ENCODE results near the gene SERTAD4. TPM values are rescaled to one million over a fixed set of nuclear protein-coding genes. Genes with fewer than 3 reads are reported as not detected.

The SERTAD4 gene
- polyA plus RNA-seq, 1 donor from 2014 or later, result not detected

- H3K27ac Mint-ChIP-seq, result peak overlapping the region in 1 of 3 donors; percentile 24
- no peak overlapping the region for H3K4me3 Mint-ChIP-seq
- H3K4me1 Mint-ChIP-seq, result no peaks in the 10 kb centered on the region
- H3K36me3 Mint-ChIP-seq, result no peaks in the 10 kb centered on the region
- H3K9me3 Mint-ChIP-seq, result no peaks in the 10 kb centered on the region
- peaks cover 3% of the 10 kb centered on the region for H3K27me3 Mint-ChIP-seq
Measured at GRCh38 chr1:210222340-210223006, 10.1 kb upstream of the SERTAD4 start.

- Mint-ChIP-seq H3K4me3 (no peak overlapping the region), H3K27me3 (peaks cover 3% of the 10 kb centered on the region), H3K27ac (no peak overlapping the region), H3K36me3 (no peaks in the 10 kb centered on the region), H3K9me3 (no peaks in the 10 kb centered on the region), H3K4me1 (no peaks in the 10 kb centered on the region)
Measured at GRCh38 chr1:210223226-210223904, 9.2 kb upstream of the SERTAD4 start.

- Mint-ChIP-seq H3K9me3 (no peaks in the 10 kb centered on the region), H3K27me3 (peaks cover 24% of the 10 kb centered on the region), H3K36me3 (no peaks in the 10 kb centered on the region), H3K4me1 (peaks cover 1 to 8% (median 5%) of the 10 kb centered on the region in 3 donors), H3K4me3 (no peak overlapping the region), H3K27ac (no peak overlapping the region)
Measured at GRCh38 chr1:210228158-210228557, 4.4 kb upstream of the SERTAD4 start.

- H3K27ac Mint-ChIP-seq, result no peak overlapping the region
- peaks cover 1 to 10% (median 8%) of the 10 kb centered on the region in 3 donors for H3K4me1 Mint-ChIP-seq
- no peaks in the 10 kb centered on the region for H3K9me3 Mint-ChIP-seq
- H3K36me3 Mint-ChIP-seq, result no peaks in the 10 kb centered on the region
- peaks cover 28% of the 10 kb centered on the region for H3K27me3 Mint-ChIP-seq
- H3K4me3 Mint-ChIP-seq, result no peak overlapping the region
Measured at GRCh38 chr1:210230149-210230695, 2.4 kb upstream of the SERTAD4 start.

GRCh38 chr1:210231846-210232510, 618 bp upstream of the SERTAD4 start:
- Mint-ChIP-seq H3K9me3 (peaks cover 0 to 1% (median 0%) of the 10 kb centered on the region in 3 donors), H3K27ac (no peak overlapping the region), H3K27me3 (peaks cover 30% of the 10 kb centered on the region), H3K4me1 (peaks cover 1 to 11% (median 8%) of the 10 kb centered on the region in 3 donors), H3K4me3 (peak overlapping the region; percentile 56 to 82 (median 61)), H3K36me3 (no peaks in the 10 kb centered on the region)

GRCh38 chr1:210233216-210233494, 559 bp downstream of the SERTAD4 start:
- Mint-ChIP-seq H3K27me3 (peaks cover 39% of the 10 kb centered on the region), H3K4me3 (peak overlapping the region in 2 of 4 donors; percentile 19 to 59), H3K4me1 (peaks cover 1 to 11% (median 8%) of the 10 kb centered on the region in 3 donors), H3K36me3 (no peaks in the 10 kb centered on the region), H3K27ac (no peak overlapping the region), H3K9me3 (peaks cover 0 to 1% (median 0%) of the 10 kb centered on the region in 3 donors)

GRCh38 chr1:210233495-210234328, 1.1 kb downstream of the SERTAD4 start:
- peaks cover 39% of the 10 kb centered on the region for H3K27me3 Mint-ChIP-seq
- H3K4me3 Mint-ChIP-seq, result peak overlapping the region in 2 of 4 donors; percentile 59 to 75
- no peak overlapping the region for H3K27ac Mint-ChIP-seq
- no peaks in the 10 kb centered on the region for H3K36me3 Mint-ChIP-seq
- H3K4me1 Mint-ChIP-seq, result peaks cover 1 to 11% (median 8%) of the 10 kb centered on the region in 3 donors
- peaks cover 0 to 1% (median 0%) of the 10 kb centered on the region in 3 donors for H3K9me3 Mint-ChIP-seq

GRCh38 chr1:210234329-210234757, 1.7 kb downstream of the SERTAD4 start:
- Mint-ChIP-seq H3K4me3 (peak overlapping the region in 2 of 4 donors; percentile 5 to 83), H3K4me1 (peaks cover 1 to 11% (median 8%) of the 10 kb centered on the region in 3 donors), H3K36me3 (no peaks in the 10 kb centered on the region), H3K9me3 (peaks cover 0 to 1% (median 0%) of the 10 kb centered on the region in 3 donors), H3K27me3 (peaks cover 41% of the 10 kb centered on the region), H3K27ac (peak overlapping the region in 1 of 3 donors; percentile 8)

- Mint-ChIP-seq H3K9me3 (peaks cover 0 to 1% (median 0%) of the 10 kb centered on the region in 3 donors), H3K4me3 (no peak overlapping the region), H3K27me3 (peaks cover 43% of the 10 kb centered on the region)
Measured at GRCh38 chr1:210235363-210236053, 2.9 kb downstream of the SERTAD4 start.

GRCh38 chr1:210236386-210236839, 3.8 kb downstream of the SERTAD4 start:
- peaks cover 1 to 11% (median 8%) of the 10 kb centered on the region in 3 donors for H3K4me1 Mint-ChIP-seq
- peaks cover 43% of the 10 kb centered on the region for H3K27me3 Mint-ChIP-seq
- H3K36me3 Mint-ChIP-seq, result no peaks in the 10 kb centered on the region
- peaks cover 0 to 1% (median 0%) of the 10 kb centered on the region in 3 donors for H3K9me3 Mint-ChIP-seq
- H3K4me3 Mint-ChIP-seq, result no peak overlapping the region
- no peak overlapping the region for H3K27ac Mint-ChIP-seq

More at GRCh38 chr1:210235363-210236053, 2.9 kb downstream of the SERTAD4 start:
- Mint-ChIP-seq H3K27ac (no peak overlapping the region), H3K4me1 (peaks cover 1 to 11% (median 8%) of the 10 kb centered on the region in 3 donors), H3K36me3 (no peaks in the 10 kb centered on the region)

- Mint-ChIP-seq H3K9me3 (peaks cover 0 to 1% (median 0%) of the 10 kb centered on the region in 3 donors), H3K4me3 (no peak overlapping the region), H3K36me3 (no peaks in the 10 kb centered on the region), H3K27me3 (peaks cover 40% of the 10 kb centered on the region), H3K27ac (no peak overlapping the region), H3K4me1 (peaks cover 1 to 7% (median 6%) of the 10 kb centered on the region in 3 donors)
Measured at GRCh38 chr1:210236840-210237409, 4.3 kb downstream of the SERTAD4 start.

- H3K9me3 Mint-ChIP-seq, result peaks cover 0 to 1% (median 0%) of the 10 kb centered on the region in 3 donors
- H3K4me3 Mint-ChIP-seq, result no peak overlapping the region
- H3K36me3 Mint-ChIP-seq, result no peaks in the 10 kb centered on the region
- H3K27ac Mint-ChIP-seq, result no peak overlapping the region
- H3K4me1 Mint-ChIP-seq, result peaks cover 1 to 4% (median 3%) of the 10 kb centered on the region in 3 donors
- H3K27me3 Mint-ChIP-seq, result peaks cover 37% of the 10 kb centered on the region
Measured at GRCh38 chr1:210237479-210237878, 4.9 kb downstream of the SERTAD4 start.

GRCh38 chr1:210237981-210238380, 5.4 kb downstream of the SERTAD4 start:
- H3K27me3 Mint-ChIP-seq, result peaks cover 36% of the 10 kb centered on the region
- H3K36me3 Mint-ChIP-seq, result no peaks in the 10 kb centered on the region
- no peak overlapping the region for H3K27ac Mint-ChIP-seq
- peaks cover 0 to 1% (median 0%) of the 10 kb centered on the region in 3 donors for H3K9me3 Mint-ChIP-seq
- peaks cover 0 to 4% (median 3%) of the 10 kb centered on the region in 3 donors for H3K4me1 Mint-ChIP-seq
- no peak overlapping the region for H3K4me3 Mint-ChIP-seq
